GM19397 (cell line): ENCODE data around the gene ITGA11.

ENCODE experiments used
- ATAC-seq: cut with Tn5 transposase; IDR thresholded peaks from one replicate; pipeline ENCODE4 v1.9.1; 2021; ENCODE audit warnings: mild to moderate bottlenecking, moderate library complexity; ENCODE audit not compliant: unreplicated experiment

Gene ITGA11

DNA sequence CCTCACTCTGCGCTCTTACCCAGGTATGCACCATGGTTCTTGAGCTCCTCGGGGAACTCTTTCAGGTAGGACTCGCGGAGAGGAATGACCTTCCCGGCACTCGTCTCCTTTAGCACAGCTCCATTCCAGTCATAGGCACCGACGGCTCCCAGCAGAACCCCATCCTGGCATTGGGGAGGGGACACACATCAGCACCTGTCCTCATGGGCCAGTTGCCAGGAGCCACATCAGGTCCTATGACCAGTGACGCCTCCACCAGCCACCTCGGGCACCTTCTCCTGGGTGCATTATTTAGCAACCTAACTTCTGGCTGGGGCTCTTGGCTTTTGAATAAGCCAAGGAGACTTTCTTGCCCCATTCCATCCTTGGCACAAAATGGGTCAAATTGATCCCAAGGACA lies 92.5 kb downstream of the ITGA11 start:
- no peak for ATAC-seq

- ATAC-seq = no peak
These were observed 94.1 kb downstream of the ITGA11 start for GRCh38 chr15:68337826-68338225.

DNA sequence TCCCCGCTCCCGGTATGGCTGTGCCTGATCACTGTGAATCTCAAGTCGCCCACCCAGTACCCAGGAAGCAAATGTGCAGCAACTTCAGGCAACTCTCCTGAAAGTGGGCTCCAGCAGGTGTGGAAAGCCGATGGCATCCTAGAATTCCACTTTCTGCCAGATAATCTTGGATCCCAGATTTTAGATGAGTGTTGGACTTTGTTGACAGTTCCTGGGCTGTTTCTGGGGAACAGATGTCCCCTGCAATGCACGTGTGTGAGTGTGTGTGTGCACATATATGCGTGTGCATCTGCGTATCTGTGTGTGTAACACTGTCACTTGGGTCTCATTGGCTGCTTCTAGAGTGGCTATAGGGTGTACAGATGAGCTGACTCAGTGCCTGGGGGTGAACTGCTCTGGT lies 95.4 kb downstream of the ITGA11 start:
- ATAC-seq = no peak

GRCh38 chr15:68335655-68336054 lies 96.3 kb downstream of the ITGA11 start:
- ATAC-seq = no peak

GRCh38 chr15:68335251-68335650 lies 96.7 kb downstream of the ITGA11 start:
- no peak for ATAC-seq

GRCh38 chr15:68334661-68335124 lies 97.3 kb downstream of the ITGA11 start:
- ATAC-seq = no peak

GRCh38 chr15:68333775-68334470 lies 98.0 kb downstream of the ITGA11 start:
- no peak for ATAC-seq

DNA sequence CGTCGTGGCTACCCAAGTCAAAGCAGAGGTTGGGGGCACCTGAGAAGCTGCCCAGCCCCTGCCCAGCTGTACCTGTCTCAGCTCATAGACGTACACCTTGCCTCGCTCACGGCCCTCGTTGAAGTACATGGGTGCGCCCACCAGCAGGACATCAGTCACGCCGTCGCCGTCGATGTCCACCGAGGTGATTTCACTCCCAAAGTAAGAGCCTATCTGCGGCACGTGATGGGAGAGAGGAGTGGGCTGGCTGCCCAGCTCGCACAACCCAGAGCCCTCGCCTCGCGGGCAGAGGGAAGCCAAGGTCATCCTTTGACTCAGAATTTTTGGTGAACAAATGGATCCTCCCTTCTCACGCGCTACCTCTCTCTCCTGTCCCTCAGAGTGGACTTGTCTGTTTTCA lies 99.7 kb downstream of the ITGA11 start:
- no peak for ATAC-seq

GRCh38 chr15:68330901-68331300 lies 101.1 kb downstream of the ITGA11 start:
- ATAC-seq = no peak

DNA sequence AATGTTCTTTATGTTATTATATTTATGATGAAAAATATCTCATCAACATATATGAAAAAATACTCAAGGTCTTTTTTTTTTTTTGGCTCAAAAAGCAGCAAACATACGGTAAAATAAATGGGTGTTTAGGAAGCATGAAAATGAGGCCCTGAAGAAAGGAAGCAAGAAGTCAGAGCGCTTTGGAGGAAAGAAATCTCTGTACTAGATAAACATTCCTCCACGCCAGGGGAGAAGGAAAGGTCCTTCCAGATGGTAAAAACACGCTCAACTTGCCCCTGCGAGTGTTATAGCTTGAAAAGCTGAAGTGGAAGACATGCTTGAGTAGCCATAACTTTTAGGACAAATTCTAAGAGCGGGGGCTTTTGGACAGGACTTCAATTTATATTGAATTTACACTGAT lies 101.5 kb downstream of the ITGA11 start:
- ATAC-seq = no peak

DNA sequence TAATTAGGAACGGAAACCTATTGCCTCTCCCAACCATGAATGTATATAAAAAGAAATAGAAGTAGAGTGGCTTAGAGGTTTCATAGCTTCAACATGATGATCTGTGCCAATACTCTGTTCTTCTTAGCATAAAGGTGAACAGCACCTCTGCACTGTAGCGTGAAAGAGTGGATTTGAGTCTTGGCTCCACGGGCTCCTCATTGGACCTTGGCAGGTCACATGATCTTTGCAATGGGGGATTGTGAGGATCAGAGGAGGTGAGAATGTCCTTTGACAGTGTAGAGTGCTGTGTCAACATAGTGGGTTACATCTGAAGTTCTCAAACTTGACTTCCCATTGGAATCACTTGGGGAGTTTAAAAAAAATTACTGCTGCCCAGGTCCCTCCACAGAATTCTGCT lies 103.0 kb downstream of the ITGA11 start:
- ATAC-seq = no peak

DNA sequence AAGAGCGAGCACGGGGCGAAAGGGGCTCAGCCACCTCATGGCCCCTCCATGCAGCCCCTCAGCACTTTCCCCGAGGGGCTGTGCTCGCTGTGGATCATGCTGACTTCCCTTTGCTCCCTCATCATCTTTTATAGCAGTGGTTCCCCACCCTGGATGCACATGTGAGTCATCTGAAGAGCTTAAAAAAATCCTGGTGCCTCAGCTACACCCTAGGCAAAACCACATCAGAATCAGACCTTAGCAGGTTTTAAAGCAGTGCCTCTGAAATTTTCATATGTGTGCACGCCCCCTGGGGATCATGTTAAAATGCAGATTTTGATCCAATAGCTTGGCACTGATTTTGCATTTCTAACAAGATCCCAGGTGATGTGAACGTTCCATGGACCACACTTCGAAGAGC lies 103.5 kb downstream of the ITGA11 start:
- ATAC-seq = no peak

- no peak for ATAC-seq
These were observed 105.1 kb downstream of the ITGA11 start for GRCh38 chr15:68326711-68327354.

- ATAC-seq = no peak
These were observed 106.2 kb downstream of the ITGA11 start for GRCh38 chr15:68325726-68326125.

DNA sequence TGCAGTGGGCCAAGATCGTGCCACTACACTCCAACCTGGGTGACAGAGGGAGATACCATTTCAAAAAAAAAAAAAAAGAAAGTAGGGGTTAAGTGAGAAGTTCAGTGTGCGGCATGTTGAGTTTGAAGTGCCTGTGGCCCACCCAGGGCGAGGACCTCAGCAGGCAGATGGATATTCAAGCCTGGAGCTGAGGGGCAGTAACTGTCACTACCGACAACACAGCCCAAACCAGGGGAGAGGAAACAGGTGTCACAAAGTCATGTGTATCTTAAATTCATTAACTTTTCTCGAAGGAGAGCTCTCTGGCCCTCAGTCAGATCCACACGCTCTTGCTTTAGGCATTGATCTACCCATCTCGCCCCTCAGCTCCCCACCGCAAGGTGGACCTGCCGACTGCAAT lies 109.2 kb downstream of the ITGA11 start:
- no peak for ATAC-seq

DNA sequence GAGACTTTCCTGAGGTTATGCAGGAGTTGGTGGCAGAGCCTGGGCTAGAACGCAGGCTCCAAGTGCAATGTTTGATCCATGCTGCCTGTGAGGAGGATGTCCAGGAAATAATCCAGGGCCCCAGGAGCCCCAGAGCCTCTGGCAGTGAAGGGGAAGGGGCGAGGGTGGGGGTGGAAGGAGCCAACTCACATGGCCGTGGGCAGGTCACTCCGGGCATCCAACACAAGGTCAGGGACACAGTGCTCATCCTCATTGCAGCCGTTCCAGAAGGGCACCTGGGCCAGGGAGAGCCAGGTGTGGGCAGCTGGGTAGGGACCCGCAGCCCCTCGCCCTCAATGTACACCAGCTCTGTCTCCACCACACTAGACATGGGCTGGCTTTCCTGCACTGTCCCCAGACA lies 110.7 kb downstream of the ITGA11 start:
- ATAC-seq = no peak

- no peak for ATAC-seq
These were observed 112.0 kb downstream of the ITGA11 start for GRCh38 chr15:68319997-68320396.

DNA sequence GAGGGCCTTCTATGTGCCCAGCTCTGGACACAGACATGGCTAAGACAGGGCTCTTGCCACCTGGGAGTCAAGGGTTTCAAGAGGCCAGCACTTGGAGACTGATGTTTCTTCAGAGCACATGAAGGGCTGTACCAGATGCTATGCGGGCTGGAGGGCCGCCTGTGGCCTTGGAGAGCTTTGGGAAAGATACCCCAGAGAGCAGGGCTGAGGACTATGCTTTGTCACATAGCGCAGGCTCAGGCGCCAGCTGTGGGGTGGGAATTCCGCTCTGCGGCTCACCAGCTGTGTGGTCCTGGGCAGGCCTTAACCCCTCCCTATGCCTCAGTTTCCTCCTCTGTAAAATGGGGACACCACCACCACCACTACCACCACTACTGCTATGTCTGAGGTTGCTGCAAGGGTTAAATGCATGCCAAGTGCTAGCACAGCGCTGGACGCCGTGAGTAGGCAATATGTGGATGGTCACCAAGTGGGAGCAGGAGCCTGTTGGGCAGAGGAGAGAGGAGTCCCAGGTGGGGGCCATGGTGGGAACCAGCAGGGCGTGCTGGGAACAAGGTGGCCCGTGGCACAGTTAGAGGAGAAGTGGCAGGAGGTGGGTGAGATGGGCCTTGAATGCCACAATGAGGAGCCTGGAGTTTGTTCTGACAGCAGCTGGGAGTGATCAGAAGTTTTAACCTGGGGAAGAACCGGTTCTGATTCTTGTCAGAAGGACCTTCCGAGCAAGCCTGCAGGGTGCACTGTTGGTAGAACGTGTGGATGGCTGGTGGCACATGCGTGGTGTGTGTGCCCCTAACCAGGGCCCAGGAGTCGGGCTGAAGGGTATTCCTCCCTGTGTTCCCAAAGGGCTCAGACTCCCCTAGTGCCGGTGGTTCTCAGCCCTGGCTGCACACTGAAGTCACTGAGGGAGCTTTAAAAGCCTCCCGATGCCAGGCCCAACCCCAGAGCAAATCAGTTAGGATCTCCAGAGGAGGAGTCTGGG lies 112.7 kb downstream of the ITGA11 start:
- ATAC-seq = no peak

GRCh38 chr15:68318008-68318835 lies 113.7 kb downstream of the ITGA11 start:
- ATAC-seq = no peak

GRCh38 chr15:68317281-68318007 lies 114.5 kb downstream of the ITGA11 start:
- ATAC-seq = no peak
